ENCODE measurements around the gene FAM163A. TPM values are rescaled to one million over a fixed set of nuclear protein-coding genes. Genes with fewer than 3 reads are reported as not detected.

FAM163A gene
- total RNA-seq, 1 experiment from 2014 or later = not detected

- no TSS peak for BruUV-seq (replicated peaks)
Observed at GRCh38 chr1:179824265-179824664, 81.2 kb downstream of the FAM163A start.

GRCh38 chr1:179825206-179825605, 82.1 kb downstream of the FAM163A start:
- no peaks in the 10 kb centered on the region for H3K4me1 ChIP-seq (ENCODE audit: control insufficient read depth in 1 of 2, insufficient read depth in 2 of 2, low read length in 2 of 2)
- H2AFZ ChIP-seq (ENCODE audit: low read depth, low read length, poor library complexity, severe bottlenecking) = no peak overlapping the region
- no peak overlapping the region for H3K4me3 ChIP-seq (replicated peaks in 1 of 2; ENCODE audit: low read depth in 1 of 2, low read length in 2 of 2)
- intact Hi-C loops (cut with micrococcal nuclease) = no loop called here
- H3K4me2 ChIP-seq (ENCODE audit: low read length) = no peak overlapping the region
- DNase-seq (ENCODE audit: low read depth, low spot score) (no peak), ATAC-seq (no peak)
- no peaks in the 10 kb centered on the region for H3K27me3 ChIP-seq (ENCODE audit: insufficient read depth, low read length)
- H3K27ac ChIP-seq (ENCODE audit: low read depth, low read length) = no peak overlapping the region
- H3K9ac ChIP-seq (ENCODE audit: low read length) = no peak overlapping the region
- POLR2A ChIA-PET = no interaction called here
- RAD21 ChIA-PET (ENCODE audit: low non-redundant PET in 1 of 2, low total read pairs in 2 of 2, uncharacterized antibody in 2 of 2, unreplicated experiment in 2 of 2) = no interaction called here
- no peaks in the 10 kb centered on the region for H3K9me3 ChIP-seq (ENCODE audit: control insufficient read depth in 1 of 2, insufficient read depth in 1 of 2, low read depth in 1 of 2, low read length in 2 of 2)
- H3K79me2 ChIP-seq (ENCODE audit: insufficient read depth, low read length) = no peaks in the 10 kb centered on the region
- no peaks in the 10 kb centered on the region for H3K36me3 ChIP-seq (ENCODE audit: control insufficient read depth in 1 of 2, insufficient read depth in 2 of 2, low read length in 2 of 2)
- H4K20me1 ChIP-seq (ENCODE audit: insufficient read depth) = no peaks in the 10 kb centered on the region
- BruUV-seq (replicated peaks) = no TSS peak
- CTCF ChIA-PET = interaction anchor here (1.0 kb wide), 1 partner anchor 10 kb away, joined by 3 read pairs; no protein-coding TSS in a partner anchor
- no peaks in the 10 kb centered on the region for H3K9me2 ChIP-seq (ENCODE audit: insufficient read depth)
- TF ChIP-seq REST (IDR thresholded peaks at IDR 0.05; ENCODE audit: low read depth) (no peak), ELF1 (IDR thresholded peaks at IDR 0.05; ENCODE audit: borderline replicate concordance, low read depth) (no peak), SIN3A (IDR thresholded peaks at IDR 0.05; ENCODE audit: low read depth) (no peak), CTCF (IDR thresholded peaks at IDR 0.05 in 2 of 3, conservative IDR thresholded peaks at IDR 0.05 in 1 of 3; ENCODE audit: borderline replicate concordance in 1 of 3, insufficient read depth in 1 of 3, low read depth in 2 of 3, low read length in 2 of 3) (no peak), EGR1 (IDR thresholded peaks at IDR 0.05; ENCODE audit: low read depth) (no peak), EZH2phosphoT487 (IDR thresholded peaks at IDR 0.05; ENCODE audit: borderline replicate concordance) (no peak), ZBTB33 (IDR thresholded peaks at IDR 0.05; ENCODE audit: extremely low read depth, insufficient replicate concordance, low read length) (no peak), YY1 (IDR thresholded peaks at IDR 0.05; ENCODE audit: extremely low read depth, insufficient replicate concordance, low read depth, low read length) (no peak), ZNF274 (IDR thresholded peaks at IDR 0.05; ENCODE audit: low read depth, low read length) (no peak), ZFX (IDR thresholded peaks at IDR 0.05) (no peak), RAD21 (IDR thresholded peaks at IDR 0.05; ENCODE audit: low read depth) (no peak), SRF (IDR thresholded peaks at IDR 0.05; ENCODE audit: low read depth) (no peak), JUND (IDR thresholded peaks at IDR 0.05) (no peak)

More at GRCh38 chr1:179824265-179824664, 81.2 kb downstream of the FAM163A start:
- Histone ChIP-seq H3K9me3 (ENCODE audit: control insufficient read depth in 1 of 2, insufficient read depth in 1 of 2, low read depth in 1 of 2, low read length in 2 of 2) (no peaks in the 10 kb centered on the region), H3K4me3 (replicated peaks in 1 of 2; ENCODE audit: low read depth in 1 of 2, low read length in 2 of 2) (no peak overlapping the region), H3K79me2 (ENCODE audit: insufficient read depth, low read length) (no peaks in the 10 kb centered on the region), H3K4me2 (ENCODE audit: low read length) (no peak overlapping the region), H2AFZ (ENCODE audit: low read depth, low read length, poor library complexity, severe bottlenecking) (no peak overlapping the region), H3K27me3 (ENCODE audit: insufficient read depth, low read length) (no peaks in the 10 kb centered on the region), H3K9me2 (ENCODE audit: insufficient read depth) (no peaks in the 10 kb centered on the region), H3K9ac (ENCODE audit: low read length) (no peak overlapping the region), H3K36me3 (ENCODE audit: control insufficient read depth in 1 of 2, insufficient read depth in 2 of 2, low read length in 2 of 2) (no peaks in the 10 kb centered on the region), H3K4me1 (ENCODE audit: control insufficient read depth in 1 of 2, insufficient read depth in 2 of 2, low read length in 2 of 2) (no peaks in the 10 kb centered on the region), H3K27ac (ENCODE audit: low read depth, low read length) (no peak overlapping the region), H4K20me1 (ENCODE audit: insufficient read depth) (no peaks in the 10 kb centered on the region)
- CTCF ChIA-PET = interaction anchor here (1.4 to 2.0 kb wide), 2 partner anchors 10 to 15 kb away, joined by 4 to 15 read pairs; no protein-coding TSS in a partner anchor
- ATAC-seq (no peak), DNase-seq (ENCODE audit: low read depth, low spot score) (no peak)
- intact Hi-C loops (cut with micrococcal nuclease) = no loop called here
- no peak for TF ChIP-seq ZFX (IDR thresholded peaks at IDR 0.05)
- RAD21 ChIA-PET (ENCODE audit: low non-redundant PET in 1 of 2, low total read pairs in 2 of 2, uncharacterized antibody in 2 of 2, unreplicated experiment in 2 of 2) = no interaction called here
- POLR2A ChIA-PET = interaction anchor here (1.4 kb wide), 1 partner anchor 10 kb away, joined by 4 read pairs; no protein-coding TSS in a partner anchor
